ENCODE results near the gene MS4A4E. TPM values are rescaled to one million over a fixed set of nuclear protein-coding genes. Genes with fewer than 3 reads are reported as not detected.
"Not testable (repeated sequence)": the region's sequence is repeated elsewhere in the genome, so short reads cannot be mapped to it uniquely, and the experiment has no call there.

MS4A4E gene
- total and polyA plus RNA-seq, 2 experiments from 2014 or later = not detected

- not testable (repeated sequence) for H3F3A ChIP-seq (replicated peaks; ENCODE audit: low read depth); H3K4me1 Mint-ChIP-seq; ATAC-seq; H3K27ac ChIP-seq (ENCODE audit: low read depth); H3K79me2 ChIP-seq (replicated peaks; ENCODE audit: insufficient read depth); DNase-seq (ENCODE audit: low spot score); H3K4me3 Mint-ChIP-seq; H3K36me3 ChIP-seq (ENCODE audit: insufficient read depth); H3K36me3 Mint-ChIP-seq (ENCODE audit: low read depth); H2AFZ ChIP-seq; H3K4me2 ChIP-seq; H3K27me3 ChIP-seq (ENCODE audit: insufficient read depth); H4K20me1 ChIP-seq (replicated peaks; ENCODE audit: insufficient read depth); H3K27ac Mint-ChIP-seq; H3K27me3 Mint-ChIP-seq (ENCODE audit: insufficient read depth, low read depth, poor library complexity); H3K4me1 ChIP-seq (ENCODE audit: insufficient read depth); H3K9me2 ChIP-seq (ENCODE audit: insufficient read depth); H3K4me3 ChIP-seq
- peaks cover 13% of the 10 kb centered on the region; the same call in 2 of the 3 replicates for H3K9me3 Mint-ChIP-seq
Measured at GRCh38 chr11:60201334-60201733, 41.6 kb downstream of the MS4A4E start.

DNA sequence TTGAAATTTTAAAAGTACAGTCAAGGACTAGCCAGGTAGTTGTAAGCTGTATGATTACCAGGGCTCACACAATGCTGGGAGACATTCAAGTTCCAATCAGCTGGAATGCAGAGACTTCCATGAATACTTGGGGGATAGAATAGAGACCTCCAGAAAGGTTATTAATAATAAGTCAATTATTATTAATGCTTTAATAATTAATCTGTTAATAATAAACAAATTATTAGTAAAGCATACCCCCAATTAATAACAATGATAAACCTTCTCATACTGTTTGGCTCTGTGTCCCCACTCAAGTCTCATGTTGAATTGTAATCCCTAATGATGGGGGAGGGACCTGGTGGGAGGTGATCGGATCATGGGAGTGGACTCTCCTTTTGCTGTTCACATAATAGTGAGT lies 45.5 kb downstream of the MS4A4E start:
- H3K27ac ChIP-seq (ENCODE audit: low read depth) = no peak overlapping the region
- Mint-ChIP-seq H3K4me1 (peaks cover 4% of the 10 kb centered on the region; the same call in 2 of the 3 replicates), H3K27ac (no peak overlapping the region), H3K27me3 (ENCODE audit: insufficient read depth, low read depth, poor library complexity) (no peaks in the 10 kb centered on the region), H3K9me3 (peaks cover 21% of the 10 kb centered on the region), H3K4me3 (no peak overlapping the region), H3K36me3 (ENCODE audit: low read depth) (peaks cover 10% of the 10 kb centered on the region)
- H4K20me1 ChIP-seq (replicated peaks; ENCODE audit: insufficient read depth) = no peaks in the 10 kb centered on the region
- no peak overlapping the region for H2AFZ ChIP-seq
- no peak overlapping the region for H3K4me3 ChIP-seq
- no peaks in the 10 kb centered on the region for H3K9me2 ChIP-seq (ENCODE audit: insufficient read depth)
- no peaks in the 10 kb centered on the region for H3K4me1 ChIP-seq (ENCODE audit: insufficient read depth)
- H3F3A ChIP-seq (replicated peaks; ENCODE audit: low read depth) = no peaks in the 10 kb centered on the region
- no peak overlapping the region for H3K4me2 ChIP-seq
- ATAC-seq = no peak
- H3K36me3 ChIP-seq (ENCODE audit: insufficient read depth) = peaks cover 2% of the 10 kb centered on the region; the same call in 1 of the 2 replicates
- no peak for DNase-seq (ENCODE audit: low spot score)
- TF ChIP-seq, protein P1, sequence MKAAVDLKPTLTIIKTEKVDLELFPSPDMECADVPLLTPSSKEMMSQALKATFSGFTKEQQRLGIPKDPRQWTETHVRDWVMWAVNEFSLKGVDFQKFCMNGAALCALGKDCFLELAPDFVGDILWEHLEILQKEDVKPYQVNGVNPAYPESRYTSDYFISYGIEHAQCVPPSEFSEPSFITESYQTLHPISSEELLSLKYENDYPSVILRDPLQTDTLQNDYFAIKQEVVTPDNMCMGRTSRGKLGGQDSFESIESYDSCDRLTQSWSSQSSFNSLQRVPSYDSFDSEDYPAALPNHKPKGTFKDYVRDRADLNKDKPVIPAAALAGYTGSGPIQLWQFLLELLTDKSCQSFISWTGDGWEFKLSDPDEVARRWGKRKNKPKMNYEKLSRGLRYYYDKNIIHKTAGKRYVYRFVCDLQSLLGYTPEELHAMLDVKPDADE (IDR thresholded peaks at IDR 0.05) = no peak
- TF ChIP-seq ZNF331 (CRISPR knock-in tag; IDR thresholded peaks at IDR 0.05; ENCODE audit: low read depth) = no peak
- TF ChIP-seq STAT1 (IDR thresholded peaks at IDR 0.05; ENCODE audit: unreplicated experiment) = no peak
- TF ChIP-seq POLR2AphosphoS5 (IDR thresholded peaks at IDR 0.05; ENCODE audit: low read depth) = no peak
- no peak for TF ChIP-seq NANOG (IDR thresholded peaks at IDR 0.05; ENCODE audit: borderline replicate concordance)
- TF ChIP-seq, protein P2, sequence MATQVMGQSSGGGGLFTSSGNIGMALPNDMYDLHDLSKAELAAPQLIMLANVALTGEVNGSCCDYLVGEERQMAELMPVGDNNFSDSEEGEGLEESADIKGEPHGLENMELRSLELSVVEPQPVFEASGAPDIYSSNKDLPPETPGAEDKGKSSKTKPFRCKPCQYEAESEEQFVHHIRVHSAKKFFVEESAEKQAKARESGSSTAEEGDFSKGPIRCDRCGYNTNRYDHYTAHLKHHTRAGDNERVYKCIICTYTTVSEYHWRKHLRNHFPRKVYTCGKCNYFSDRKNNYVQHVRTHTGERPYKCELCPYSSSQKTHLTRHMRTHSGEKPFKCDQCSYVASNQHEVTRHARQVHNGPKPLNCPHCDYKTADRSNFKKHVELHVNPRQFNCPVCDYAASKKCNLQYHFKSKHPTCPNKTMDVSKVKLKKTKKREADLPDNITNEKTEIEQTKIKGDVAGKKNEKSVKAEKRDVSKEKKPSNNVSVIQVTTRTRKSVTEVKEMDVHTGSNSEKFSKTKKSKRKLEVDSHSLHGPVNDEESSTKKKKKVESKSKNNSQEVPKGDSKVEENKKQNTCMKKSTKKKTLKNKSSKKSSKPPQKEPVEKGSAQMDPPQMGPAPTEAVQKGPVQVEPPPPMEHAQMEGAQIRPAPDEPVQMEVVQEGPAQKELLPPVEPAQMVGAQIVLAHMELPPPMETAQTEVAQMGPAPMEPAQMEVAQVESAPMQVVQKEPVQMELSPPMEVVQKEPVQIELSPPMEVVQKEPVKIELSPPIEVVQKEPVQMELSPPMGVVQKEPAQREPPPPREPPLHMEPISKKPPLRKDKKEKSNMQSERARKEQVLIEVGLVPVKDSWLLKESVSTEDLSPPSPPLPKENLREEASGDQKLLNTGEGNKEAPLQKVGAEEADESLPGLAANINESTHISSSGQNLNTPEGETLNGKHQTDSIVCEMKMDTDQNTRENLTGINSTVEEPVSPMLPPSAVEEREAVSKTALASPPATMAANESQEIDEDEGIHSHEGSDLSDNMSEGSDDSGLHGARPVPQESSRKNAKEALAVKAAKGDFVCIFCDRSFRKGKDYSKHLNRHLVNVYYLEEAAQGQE (IDR thresholded peaks at IDR 0.05; ENCODE audit: unreplicated experiment) = no peak
- H3K79me2 ChIP-seq (replicated peaks; ENCODE audit: insufficient read depth) = no peaks in the 10 kb centered on the region
- H3K27me3 ChIP-seq (ENCODE audit: insufficient read depth) = no peaks in the 10 kb centered on the region
